ENCODE results near the gene NCOA7.

Gene NCOA7

DNA sequence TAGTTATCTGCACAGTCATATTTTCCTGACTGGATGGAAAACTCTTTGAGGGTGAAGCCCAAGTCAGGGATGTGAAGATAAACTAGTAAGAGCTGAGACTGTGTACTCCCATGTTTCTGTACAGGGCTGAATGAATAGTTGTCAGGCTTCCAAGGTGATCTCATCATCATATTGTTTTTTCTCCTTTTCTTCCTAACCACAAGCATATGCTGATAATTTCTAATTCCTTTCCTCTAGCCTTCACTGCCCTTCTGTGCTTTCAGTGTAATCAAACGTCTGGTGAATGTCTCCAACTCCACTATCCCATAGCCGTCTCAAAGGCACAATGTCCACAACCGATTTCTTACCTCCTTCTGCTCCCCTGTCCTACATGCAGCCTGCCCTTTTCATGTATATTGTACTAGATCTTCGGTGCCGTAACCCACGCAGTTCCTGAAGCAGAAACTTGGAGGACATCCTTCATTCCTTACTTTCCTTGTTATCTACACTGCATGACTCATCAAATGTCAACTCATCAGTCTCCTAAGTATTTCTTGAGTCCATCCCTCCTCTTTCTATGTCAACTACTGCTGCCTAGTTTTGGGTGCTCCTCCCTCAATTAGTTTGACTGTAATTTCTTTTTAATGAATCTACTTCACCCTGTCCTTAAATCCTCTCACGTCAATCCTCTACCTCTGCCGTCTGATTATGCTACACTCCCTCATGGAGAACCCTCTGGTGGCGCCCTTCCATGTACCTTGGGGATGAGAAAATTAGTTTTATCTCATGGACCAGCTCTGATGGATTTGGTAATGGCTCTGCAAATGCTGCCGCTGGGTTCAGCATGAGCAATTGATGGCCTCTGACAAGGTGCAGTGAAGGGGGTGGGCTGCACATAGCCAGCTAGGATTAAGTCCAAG lies 21.9 kb downstream of the NCOA7 start:
- TF ChIP-seq, protein P1, sequence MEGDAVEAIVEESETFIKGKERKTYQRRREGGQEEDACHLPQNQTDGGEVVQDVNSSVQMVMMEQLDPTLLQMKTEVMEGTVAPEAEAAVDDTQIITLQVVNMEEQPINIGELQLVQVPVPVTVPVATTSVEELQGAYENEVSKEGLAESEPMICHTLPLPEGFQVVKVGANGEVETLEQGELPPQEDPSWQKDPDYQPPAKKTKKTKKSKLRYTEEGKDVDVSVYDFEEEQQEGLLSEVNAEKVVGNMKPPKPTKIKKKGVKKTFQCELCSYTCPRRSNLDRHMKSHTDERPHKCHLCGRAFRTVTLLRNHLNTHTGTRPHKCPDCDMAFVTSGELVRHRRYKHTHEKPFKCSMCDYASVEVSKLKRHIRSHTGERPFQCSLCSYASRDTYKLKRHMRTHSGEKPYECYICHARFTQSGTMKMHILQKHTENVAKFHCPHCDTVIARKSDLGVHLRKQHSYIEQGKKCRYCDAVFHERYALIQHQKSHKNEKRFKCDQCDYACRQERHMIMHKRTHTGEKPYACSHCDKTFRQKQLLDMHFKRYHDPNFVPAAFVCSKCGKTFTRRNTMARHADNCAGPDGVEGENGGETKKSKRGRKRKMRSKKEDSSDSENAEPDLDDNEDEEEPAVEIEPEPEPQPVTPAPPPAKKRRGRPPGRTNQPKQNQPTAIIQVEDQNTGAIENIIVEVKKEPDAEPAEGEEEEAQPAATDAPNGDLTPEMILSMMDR (IDR thresholded peaks at IDR 0.05; ENCODE audit: low read length, missing control alignments), result no peak
- peak; percentile 98 for DNase-seq (ENCODE audit: low read depth)
- peak overlapping the region; percentile 41 for H3K4me3 ChIP-seq (replicated peaks; ENCODE audit: low read depth, low read length)

DNA sequence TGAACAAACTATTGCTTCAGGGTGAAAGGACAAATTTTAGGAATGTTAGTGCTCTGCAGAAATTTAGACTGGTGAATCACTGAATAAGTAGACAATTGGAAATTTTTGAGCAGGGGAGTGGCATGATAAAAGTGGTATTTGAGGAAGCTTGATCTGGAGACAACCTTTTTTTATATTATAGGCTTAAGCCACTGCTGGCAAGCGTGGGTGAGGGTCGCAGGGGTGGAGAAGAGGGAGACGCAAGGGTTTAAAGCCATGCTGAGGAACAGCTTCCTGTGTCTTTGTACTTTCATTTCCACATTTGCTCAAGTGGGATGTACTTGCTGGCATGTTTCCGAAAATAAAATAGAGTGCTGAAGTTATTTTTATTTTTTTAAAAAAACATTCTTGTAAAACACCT lies 23.7 kb downstream of the NCOA7 start:
- no peak for DNase-seq (ENCODE audit: low read depth)
- no peak overlapping the region for H3K4me3 ChIP-seq (replicated peaks; ENCODE audit: low read depth, low read length)
- TF ChIP-seq, protein P1 (IDR thresholded peaks at IDR 0.05; ENCODE audit: low read length, missing control alignments), result no peak

DNA sequence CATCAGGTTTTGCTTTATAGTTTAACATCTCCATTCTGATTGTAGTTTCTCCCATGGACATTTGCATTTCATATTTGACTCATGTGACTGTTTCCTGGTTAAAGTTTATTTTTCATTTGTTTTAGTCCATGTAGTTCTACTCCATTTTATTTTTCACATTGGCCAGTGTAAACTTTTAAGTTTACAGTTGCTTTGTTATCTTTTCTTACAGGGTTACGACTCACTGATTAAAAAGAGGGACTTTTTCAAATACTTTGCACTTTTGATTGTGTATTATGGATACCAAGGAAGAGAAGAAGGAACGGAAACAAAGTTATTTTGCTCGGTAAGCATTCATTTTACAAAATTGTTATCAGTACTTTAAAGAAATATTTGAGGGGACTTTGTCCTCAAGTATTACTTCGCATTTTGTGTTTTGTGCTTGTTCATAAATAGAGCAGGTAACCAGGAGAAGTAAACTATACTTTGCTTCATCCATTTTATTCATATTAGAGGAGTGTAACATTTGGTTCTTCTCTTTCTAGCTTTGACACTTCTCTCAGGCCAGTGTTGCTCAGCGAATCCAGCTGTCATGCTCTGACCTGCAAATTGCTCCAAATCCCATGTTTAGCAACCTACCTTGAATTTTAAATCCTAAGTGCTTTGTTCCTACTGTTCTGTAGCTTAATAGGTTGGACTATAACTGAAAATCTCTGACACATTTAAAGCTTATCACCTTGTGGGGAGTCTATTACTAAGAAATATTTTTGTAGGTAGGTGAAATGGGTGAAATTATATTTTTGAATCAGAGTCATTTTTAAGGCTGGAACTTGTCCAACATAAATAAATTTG lies 24.5 kb downstream of the NCOA7 start:
- DNase-seq (ENCODE audit: low read depth), result no peak
- H3K4me3 ChIP-seq (replicated peaks; ENCODE audit: low read depth, low read length), result no peak overlapping the region
- TF ChIP-seq, protein P1 (IDR thresholded peaks at IDR 0.05; ENCODE audit: low read length, missing control alignments), result no peak

DNA sequence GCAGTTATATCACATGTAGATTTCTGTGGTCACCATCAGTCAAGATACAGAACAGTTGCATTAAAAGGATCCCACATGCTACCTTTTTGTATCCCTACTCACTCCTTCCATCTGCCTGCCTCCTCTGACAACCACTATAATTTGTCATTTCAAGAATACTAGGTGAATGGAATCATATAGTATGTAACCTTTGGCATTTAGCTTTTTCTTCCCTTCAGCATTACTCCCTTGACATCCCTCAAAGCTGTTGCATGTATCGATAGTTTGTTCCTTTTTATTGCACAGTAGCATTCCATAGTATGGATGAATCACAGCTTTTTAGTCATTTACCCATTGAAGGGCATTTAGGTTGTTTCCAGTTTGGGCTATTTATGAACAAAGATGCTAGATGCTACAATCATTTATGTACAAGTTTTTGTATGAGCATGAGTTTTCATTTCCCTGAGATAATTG lies 26.1 kb downstream of the NCOA7 start:
- no peak for DNase-seq (ENCODE audit: low read depth)
- TF ChIP-seq, protein P1 (IDR thresholded peaks at IDR 0.05; ENCODE audit: low read length, missing control alignments), result no peak
- no peak overlapping the region for H3K4me3 ChIP-seq (replicated peaks; ENCODE audit: low read depth, low read length)

DNA sequence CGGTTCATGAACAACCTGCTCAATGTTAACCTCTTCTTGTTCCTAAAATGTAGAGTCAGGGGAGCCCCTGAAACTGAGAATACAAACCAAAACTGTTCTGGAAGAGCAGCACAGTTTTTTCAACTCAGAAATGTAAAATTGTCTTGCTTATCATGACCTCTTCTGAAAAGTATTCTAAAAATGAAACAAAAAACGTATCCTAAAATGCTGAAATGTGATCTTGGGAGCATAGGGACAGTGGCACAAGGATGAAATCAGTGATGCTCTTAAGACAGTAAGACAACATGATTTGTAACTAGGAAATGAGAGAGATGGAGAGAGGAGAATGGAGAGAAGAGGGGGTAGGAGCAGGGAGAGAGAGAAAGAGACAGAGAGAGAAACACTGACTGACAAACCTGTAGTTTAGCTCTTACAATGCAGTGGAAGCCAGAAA lies 27.5 kb downstream of the NCOA7 start:
- no peak for DNase-seq (ENCODE audit: low read depth)
- H3K4me3 ChIP-seq (replicated peaks; ENCODE audit: low read depth, low read length), result no peak overlapping the region
- TF ChIP-seq, protein P1 (IDR thresholded peaks at IDR 0.05; ENCODE audit: low read length, missing control alignments), result no peak

DNA sequence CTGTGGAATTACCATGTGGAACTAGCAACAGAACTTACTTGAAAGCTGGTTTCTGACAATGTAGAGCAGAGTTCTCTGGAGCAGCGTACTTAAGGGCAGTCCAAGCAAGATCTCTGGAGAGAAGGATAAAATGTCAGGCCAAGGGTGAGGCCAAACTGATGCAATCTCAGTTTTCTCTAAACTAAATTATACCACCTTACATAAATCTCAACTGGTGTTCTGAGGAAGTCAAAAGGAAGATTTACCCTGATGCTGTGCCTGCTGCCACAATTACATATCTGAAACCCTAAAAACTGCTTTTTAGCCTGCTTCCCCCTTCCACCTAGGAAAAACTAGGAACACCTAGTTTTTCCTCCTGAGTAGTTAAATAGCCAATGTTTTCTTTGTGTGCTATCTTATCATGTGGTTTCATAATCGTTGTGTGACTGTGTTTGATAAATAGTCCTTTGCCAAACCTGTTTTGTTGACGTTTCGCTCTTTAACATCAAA lies 28.1 kb downstream of the NCOA7 start:
- TF ChIP-seq, protein P1 (IDR thresholded peaks at IDR 0.05; ENCODE audit: low read length, missing control alignments), result no peak
- no peak for DNase-seq (ENCODE audit: low read depth)
- H3K4me3 ChIP-seq (replicated peaks; ENCODE audit: low read depth, low read length), result no peak overlapping the region
